Psoas muscle (tissue), 8 donors: ENCODE data around the gene EDARADD. TPM values are rescaled to one million over a fixed set of nuclear protein-coding genes. Genes with fewer than 3 reads are reported as not detected.

Source experiments
- ATAC-seq, 4 donors: fragments of 200-7000 bp; cut with Tn5 transposase; one replicate each; pipeline ENCODE4 v1.9.1; 2020; ENCODE audit warnings: moderate library complexity in 3 of 4, mild to moderate bottlenecking in 2 of 4
- DNase-seq, 2 donors: peaks; one replicate each; pipeline ENCODE4 v3.0.0-alpha.2; 2020
- H3K27ac ChIP-seq: fragments of 200-600 bp; one replicate; pipeline ENCODE4 v1.8.0; 2022
- H3K27me3 ChIP-seq, 3 donors: fragments of 200-600 bp in 1 of 3; one replicate each; pipeline versions ENCODE4 v1.6.1 to v1.8.0; 2013 to 2022; ENCODE audit warnings: low read length in 2 of 3, mild to moderate bottlenecking in 2 of 3, moderate library complexity in 1 of 3; ENCODE audit not compliant: insufficient read depth in 3 of 3
- H3K36me3 ChIP-seq, 2 donors: fragments of 200-600 bp in 1 of 2; one replicate each; pipeline versions ENCODE4 v1.6.1 to v1.8.0; 2013 to 2022; ENCODE audit warnings: low read depth in 1 of 2, mild to moderate bottlenecking in 1 of 2, moderate library complexity in 1 of 2; ENCODE audit not compliant: insufficient read depth in 1 of 2
- H3K4me1 ChIP-seq: fragments of 200-600 bp; one replicate; pipeline ENCODE4 v1.8.0; 2022
- H3K4me3 ChIP-seq: fragments of 200-600 bp; one replicate; pipeline ENCODE4 v1.8.0; 2022; ENCODE audit warnings: mild to moderate bottlenecking
- H3K9me3 ChIP-seq: fragments of 200-600 bp; one replicate; pipeline ENCODE4 v1.8.0; 2022
- WGBS, 3 donors: extraction: QIAGEN DNeasy Blood & Tissue Kit; methylation state at CpG; one replicate each; pipeline versions ENCODE4 v1.1.6 to v1.1.7; 2013; 5-methylcytosine and 5-hydroxymethylcytosine counted together
- intact Hi-C, 2 donors: fragments of 100-400 bp; cut with DNase I; formaldehyde crosslinking; loops; one replicate each; pipeline versions ENCODE4 v1.11.0 to v1.14.2; 2022
- polyA plus RNA-seq, 3 donors: library from polyadenylated mRNA; stranded (reverse); fragments of 200-250 nt; gene quantifications; one replicate each; pipeline ENCODE4 v1.2.3, GENCODE V29; 2013
- total RNA-seq, 4 donors: library from RNA; stranded (reverse); fragmentation: NEBNext Ultra II Directional in 2 of 4; extraction: Animal tissue kit (Norgen Biotek cat#: 25700) in 2 of 4; gene quantifications; one replicate each; pipeline versions ENCODE4 v1.2.1 to v1.2.4, GENCODE V29; 2021 to 2023
- TF ChIP-seq, protein P1 (sequence below): fragments of 200-600 bp; IDR thresholded peaks from one replicate; pipeline ENCODE4 v1.8.0; 2022; ENCODE audit warnings: antibody characterized with exemption
- donor health status: healthy with polysubstance abuse.
- donor health status: DM: no; HTN: no; CAD: no; lungs with moderate emphysema.
- donor health status: Bipolar disorder and iron deficiency.
- donor health status: healthy.
- donor health status: DM: yes; HTN: yes; CAD: no.
- donor health status: DM: no; HTN: no; CAD: no.
- donor health status: DM: no; HTN: no; CAD: no.
- donor health status: DM: yes; HTN: yes; CAD: no.

EDARADD gene
- total and polyA plus RNA-seq, 7 donors: 0.05 to 0.25 TPM; not detected in 5

DNA sequence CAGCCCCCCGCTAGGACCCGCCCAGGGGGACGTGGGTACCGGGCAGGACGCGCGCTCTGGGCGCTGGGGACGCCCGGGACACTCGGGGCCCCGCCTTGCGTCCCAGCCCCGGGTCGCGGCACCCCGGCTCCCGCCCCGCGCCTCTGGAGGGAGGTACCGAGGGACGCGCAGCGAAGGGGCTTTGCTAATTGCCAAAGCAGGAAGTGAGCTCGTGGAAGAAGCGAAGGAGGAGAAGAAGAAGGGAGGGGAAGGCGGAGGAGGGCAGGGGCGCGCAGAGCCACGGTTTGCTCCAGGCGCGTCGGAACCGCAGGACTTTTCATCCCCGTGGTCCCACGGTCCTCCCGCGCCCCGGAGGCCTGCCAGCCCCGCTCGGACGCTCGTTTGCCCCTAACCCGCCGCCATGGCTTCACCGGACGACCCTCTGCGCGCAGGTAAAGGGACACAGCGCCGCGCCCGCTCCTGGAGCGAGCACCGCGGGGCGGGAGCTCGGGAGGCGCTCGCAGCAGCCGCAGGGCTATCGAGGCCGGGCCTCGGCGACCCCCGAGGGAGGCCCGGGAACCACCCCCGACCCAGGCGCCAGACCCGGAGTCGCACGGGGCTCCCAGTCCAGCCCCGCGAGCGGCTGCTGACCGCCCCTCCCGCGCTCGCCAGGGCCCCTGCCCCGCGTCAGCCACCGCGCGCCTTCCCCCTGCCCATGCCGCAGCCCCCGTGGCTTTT, 1.3 kb downstream of the EDARADD start:
- H3K27ac ChIP-seq: no peak overlapping the region
- 1% methylated on average over 61 to 86 of the region's 86 CpGs for WGBS, 3 donors
- H3K36me3 ChIP-seq: no peaks in the 10 kb centered on the region
- H3K27me3 ChIP-seq: peaks cover 4 to 45% (median 19%) of the 10 kb centered on the region in 3 donors
- no peaks in the 10 kb centered on the region for H3K9me3 ChIP-seq
- intact Hi-C loops: loop anchor here in 1 of 2 donors (10.0 kb wide), 1 partner anchor 61 kb away; no protein-coding TSS in a partner anchor
- TF ChIP-seq, protein P1, sequence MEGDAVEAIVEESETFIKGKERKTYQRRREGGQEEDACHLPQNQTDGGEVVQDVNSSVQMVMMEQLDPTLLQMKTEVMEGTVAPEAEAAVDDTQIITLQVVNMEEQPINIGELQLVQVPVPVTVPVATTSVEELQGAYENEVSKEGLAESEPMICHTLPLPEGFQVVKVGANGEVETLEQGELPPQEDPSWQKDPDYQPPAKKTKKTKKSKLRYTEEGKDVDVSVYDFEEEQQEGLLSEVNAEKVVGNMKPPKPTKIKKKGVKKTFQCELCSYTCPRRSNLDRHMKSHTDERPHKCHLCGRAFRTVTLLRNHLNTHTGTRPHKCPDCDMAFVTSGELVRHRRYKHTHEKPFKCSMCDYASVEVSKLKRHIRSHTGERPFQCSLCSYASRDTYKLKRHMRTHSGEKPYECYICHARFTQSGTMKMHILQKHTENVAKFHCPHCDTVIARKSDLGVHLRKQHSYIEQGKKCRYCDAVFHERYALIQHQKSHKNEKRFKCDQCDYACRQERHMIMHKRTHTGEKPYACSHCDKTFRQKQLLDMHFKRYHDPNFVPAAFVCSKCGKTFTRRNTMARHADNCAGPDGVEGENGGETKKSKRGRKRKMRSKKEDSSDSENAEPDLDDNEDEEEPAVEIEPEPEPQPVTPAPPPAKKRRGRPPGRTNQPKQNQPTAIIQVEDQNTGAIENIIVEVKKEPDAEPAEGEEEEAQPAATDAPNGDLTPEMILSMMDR: no peak
- DNase-seq (peak in 1 of 2 donors; percentile 18), ATAC-seq (no peak)
- H3K4me3 ChIP-seq: peak overlapping the region; percentile 63
- H3K4me1 ChIP-seq: no peaks in the 10 kb centered on the region

DNA sequence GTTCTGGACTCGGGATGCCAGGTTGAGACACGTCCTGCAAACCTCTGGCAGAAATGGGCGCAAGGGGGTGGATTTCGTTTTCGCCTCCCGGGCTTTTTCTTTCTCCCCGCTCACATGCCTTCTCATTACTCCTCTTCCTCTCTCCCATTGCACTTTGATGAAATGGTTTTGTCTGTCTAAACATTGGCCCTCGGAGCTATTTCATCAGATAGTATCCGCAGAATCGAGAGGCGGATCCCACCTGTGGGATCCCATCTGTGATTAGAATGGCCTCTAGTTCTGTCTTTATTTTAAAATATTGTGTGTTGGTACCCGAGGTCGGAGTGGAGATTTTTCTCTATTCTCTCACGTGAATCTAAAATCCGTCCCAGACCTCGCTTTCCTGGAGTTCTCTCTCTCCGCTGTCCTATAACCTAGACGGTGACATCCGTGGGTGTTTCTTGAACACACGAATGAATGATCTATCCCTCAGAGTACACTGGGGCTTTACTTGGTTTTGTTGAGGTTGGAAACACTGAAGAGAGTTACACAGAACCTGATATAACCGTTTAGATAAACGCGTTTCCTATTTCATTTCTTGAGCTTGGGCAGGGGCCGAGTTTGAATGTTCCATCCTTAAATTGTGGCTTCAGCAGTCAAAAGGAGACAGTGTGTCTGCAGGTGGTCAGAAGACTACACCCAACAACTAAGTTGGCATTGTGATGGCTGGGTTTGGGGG, 2.0 kb downstream of the EDARADD start:
- Histone ChIP-seq H3K4me1 (no peaks in the 10 kb centered on the region), H3K27me3 (peaks cover 0 to 45% (median 19%) of the 10 kb centered on the region in 3 donors), H3K9me3 (no peaks in the 10 kb centered on the region), H3K36me3 (no peaks in the 10 kb centered on the region), H3K4me3 (peak overlapping the region; percentile 63), H3K27ac (no peak overlapping the region)
- TF ChIP-seq, protein P1: no peak
- WGBS, 3 donors: 25 to 27% (median 27%) methylated on average over 24 of the region's 24 CpGs
- ATAC-seq (no peak), DNase-seq (no peak)
- intact Hi-C loops: loop anchor here in 1 of 2 donors (10.0 kb wide), 1 partner anchor 61 kb away; no protein-coding TSS in a partner anchor

DNA sequence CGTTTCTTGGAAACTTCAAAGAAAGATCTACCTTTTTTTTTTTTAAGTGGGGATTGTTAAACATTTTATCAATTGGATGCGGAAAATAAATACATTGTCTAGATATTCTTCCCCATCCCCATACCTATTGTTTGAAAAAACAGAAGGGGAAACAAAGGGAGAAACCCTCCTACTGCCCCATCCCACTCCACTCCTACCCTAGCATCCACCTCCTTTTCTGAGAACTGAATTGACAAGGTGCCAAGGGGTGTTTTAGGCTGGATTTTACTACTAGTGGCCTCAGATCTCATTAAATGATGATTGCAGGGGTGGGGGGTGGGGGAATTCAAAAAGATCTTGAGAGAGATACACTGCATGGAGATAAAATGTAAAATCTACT, 2.6 kb downstream of the EDARADD start:
- peaks cover 0 to 45% (median 19%) of the 10 kb centered on the region in 3 donors for H3K27me3 ChIP-seq
- H3K4me3 ChIP-seq: no peak overlapping the region
- DNase-seq (no peak), ATAC-seq (no peak)
- TF ChIP-seq, protein P1: no peak
- H3K27ac ChIP-seq: no peak overlapping the region
- intact Hi-C loops: loop anchor here in 1 of 2 donors (10.0 kb wide), 1 partner anchor 62 kb away; no protein-coding TSS in a partner anchor
- H3K9me3 ChIP-seq: no peaks in the 10 kb centered on the region
- 90 to 92% (median 92%) methylated on average over 2 of the region's 2 CpGs for WGBS, 3 donors
- no peaks in the 10 kb centered on the region for H3K36me3 ChIP-seq
- no peaks in the 10 kb centered on the region for H3K4me1 ChIP-seq

DNA sequence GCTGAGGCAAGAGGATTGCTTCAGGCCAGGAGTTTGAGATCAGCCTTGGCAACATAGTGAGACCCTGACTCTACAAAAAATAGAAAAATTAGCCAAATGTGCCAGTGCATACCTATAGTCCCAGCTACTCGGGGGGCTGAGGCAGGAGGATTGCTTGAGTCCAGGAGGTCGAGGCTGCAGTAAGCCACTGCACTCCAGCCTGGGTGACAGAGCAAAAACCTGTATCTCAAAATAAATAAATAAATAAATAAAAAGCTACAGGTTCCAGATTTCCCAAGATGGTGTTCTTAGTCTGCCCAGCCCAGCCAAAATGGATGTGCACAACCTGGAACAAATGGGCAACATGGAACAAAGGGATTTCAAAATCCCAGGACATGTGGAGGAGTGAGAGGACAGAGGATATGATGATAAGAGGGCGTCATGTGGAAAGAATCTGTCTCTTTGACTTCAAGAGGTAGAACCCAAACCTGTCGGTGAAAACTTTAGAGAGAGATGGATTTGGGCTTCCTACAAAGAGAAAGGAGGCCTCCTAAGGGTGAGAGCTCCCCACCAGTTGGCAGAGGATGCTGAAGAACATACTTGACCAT, 3.2 kb downstream of the EDARADD start:
- DNase-seq: no peak
- Histone ChIP-seq H3K27ac (no peak overlapping the region), H3K36me3 (no peaks in the 10 kb centered on the region), H3K9me3 (no peaks in the 10 kb centered on the region), H3K4me1 (no peaks in the 10 kb centered on the region), H3K4me3 (no peak overlapping the region), H3K27me3 (peaks cover 0 to 45% (median 19%) of the 10 kb centered on the region in 3 donors)
- TF ChIP-seq, protein P1: no peak
- intact Hi-C loops: loop anchor here in 1 of 2 donors (10.0 kb wide), 1 partner anchor 62 kb away; no protein-coding TSS in a partner anchor
- ATAC-seq: no peak
- 88 to 91% (median 91%) methylated on average over 4 of the region's 4 CpGs for WGBS, 3 donors
